OCI-LY3 (cell line): ENCODE data around the gene CLDN3.

Experiments
- CTCF ChIP-seq: fragments of 200-600, 300-600 bp; sonication (generic); IDR thresholded peaks from 2 replicates; pipeline ENCODE4 v1.5.1; 2014; ENCODE audit warnings: antibody characterized with exemption, low read length, low read depth
- EZH2phosphoT487 ChIP-seq: fragments of 200-600 bp; shearing (Covaris generic); IDR thresholded peaks from 2 replicates; pipeline ENCODE4 v1.6.1; 2018; ENCODE audit warnings: antibody characterized with exemption, mixed run types, low read depth

- no peak for TF ChIP-seq CTCF
- TF ChIP-seq EZH2phosphoT487 = no peak
Observed at GRCh38 chr7:73779517-73779916, 9.4 kb upstream of the CLDN3 start.
